IPS DF 6.9 (cell line): ENCODE results near the gene PRKACG.
"Not testable (repeated sequence)": the region's sequence is repeated elsewhere in the genome, so short reads cannot be mapped to it uniquely, and the experiment has no call there.

Experiments used
- DNase-seq: peaks from one replicate; pipeline ENCODE4 v3.0.0-alpha.2; 2013; ENCODE audit warnings: low read depth, low spot score
- H3K27ac ChIP-seq: one replicate; pipeline ENCODE4 v1.5.1; 2013; ENCODE audit warnings: low read length, control low read depth
- H3K27me3 ChIP-seq: 2 replicates; pipeline ENCODE4 v1.6.1; 2013; ENCODE audit warnings: mild to moderate bottlenecking, low read length; ENCODE audit not compliant: control insufficient read depth, insufficient read depth
- H3K36me3 ChIP-seq: 2 replicates; pipeline ENCODE4 v1.6.1; 2013; ENCODE audit warnings: low read length; ENCODE audit not compliant: control insufficient read depth, insufficient read depth
- H3K4me1 ChIP-seq: 2 replicates; pipeline ENCODE4 v1.6.1; 2013; ENCODE audit warnings: low read length; ENCODE audit not compliant: control insufficient read depth, insufficient read depth
- H3K4me3 ChIP-seq: 2 replicates; pipeline ENCODE4 v1.5.1; 2013; ENCODE audit warnings: mild to moderate bottlenecking, low read length
- H3K9me3 ChIP-seq: 2 replicates; pipeline ENCODE4 v1.6.1; 2013; ENCODE audit warnings: low read length, inconsistent platforms; ENCODE audit not compliant: control insufficient read depth, insufficient read depth
- WGBS: extraction: QIAGEN DNeasy Blood & Tissue Kit; methylation state at CpG from one replicate; pipeline ENCODE4 v1.1.7; 2013; ENCODE audit warnings: mixed read lengths, missing lambda C conversion rate; ENCODE audit not compliant: insufficient read length, insufficient coverage; 5-methylcytosine and 5-hydroxymethylcytosine counted together

Gene PRKACG

GRCh38 chr9:69003051-69003450 is 10.9 kb downstream of the PRKACG start:
- H3K27ac ChIP-seq, result no peak overlapping the region
- DNase-seq, result no peak
- no CpG with 5 or more reads among the region's 8 CpGs for WGBS
- H3K4me3 ChIP-seq, result no peak overlapping the region
- H3K36me3 ChIP-seq, result no peaks in the 10 kb centered on the region
- no peaks in the 10 kb centered on the region for H3K4me1 ChIP-seq
- no peaks in the 10 kb centered on the region for H3K27me3 ChIP-seq
- H3K9me3 ChIP-seq, result no peaks in the 10 kb centered on the region

GRCh38 chr9:69001921-69002320 is 12.0 kb downstream of the PRKACG start:
- no peak for DNase-seq
- H3K36me3 ChIP-seq, result no peaks in the 10 kb centered on the region
- WGBS, result no CpG with 5 or more reads among the region's 8 CpGs

GRCh38 chr9:68999393-69000105 is 14.4 kb downstream of the PRKACG start:
- WGBS, result no CpG with 5 or more reads among the region's 10 CpGs
- no peaks in the 10 kb centered on the region for H3K27me3 ChIP-seq
- no peaks in the 10 kb centered on the region for H3K9me3 ChIP-seq
- no peaks in the 10 kb centered on the region for H3K4me1 ChIP-seq
- no peaks in the 10 kb centered on the region for H3K36me3 ChIP-seq
- no peak overlapping the region for H3K4me3 ChIP-seq
- H3K27ac ChIP-seq, result no peak overlapping the region
- DNase-seq, result peak; percentile 64

More at GRCh38 chr9:69001921-69002320, 12.0 kb downstream of the PRKACG start:
- Histone ChIP-seq H3K4me1 (no peaks in the 10 kb centered on the region), H3K27ac (no peak overlapping the region), H3K27me3 (no peaks in the 10 kb centered on the region), H3K9me3 (no peaks in the 10 kb centered on the region), H3K4me3 (no peak overlapping the region)

- WGBS, result no CpG with 5 or more reads among the region's 5 CpGs
- H3K4me3 ChIP-seq, result no peak overlapping the region
- no peak for DNase-seq
- no peaks in the 10 kb centered on the region for H3K27me3 ChIP-seq
- H3K4me1 ChIP-seq, result no peaks in the 10 kb centered on the region
- no peaks in the 10 kb centered on the region for H3K36me3 ChIP-seq
- H3K9me3 ChIP-seq, result no peaks in the 10 kb centered on the region
- H3K27ac ChIP-seq, result no peak overlapping the region
Observed at GRCh38 chr9:68998812-68999211, 15.1 kb downstream of the PRKACG start.

- no peaks in the 10 kb centered on the region for H3K4me1 ChIP-seq
- H3K27ac ChIP-seq, result no peak overlapping the region
- H3K4me3 ChIP-seq, result no peak overlapping the region
- no peaks in the 10 kb centered on the region for H3K27me3 ChIP-seq
- no peaks in the 10 kb centered on the region for H3K9me3 ChIP-seq
- no CpG with 5 or more reads among the region's 4 CpGs for WGBS
- no peaks in the 10 kb centered on the region for H3K36me3 ChIP-seq
- no peak for DNase-seq
Observed at GRCh38 chr9:68998385-68998784, 15.5 kb downstream of the PRKACG start.

GRCh38 chr9:68997666-68998065 is 16.2 kb downstream of the PRKACG start:
- Histone ChIP-seq H3K4me1 (no peaks in the 10 kb centered on the region), H3K27ac (no peak overlapping the region), H3K4me3 (no peak overlapping the region), H3K36me3 (no peaks in the 10 kb centered on the region), H3K9me3 (no peaks in the 10 kb centered on the region), H3K27me3 (no peaks in the 10 kb centered on the region)
- WGBS, result no CpG with 5 or more reads among the region's 3 CpGs
- DNase-seq, result no peak

- Histone ChIP-seq H3K9me3 (no peaks in the 10 kb centered on the region), H3K36me3 (no peaks in the 10 kb centered on the region), H3K27ac (no peak overlapping the region), H3K4me1 (no peaks in the 10 kb centered on the region), H3K4me3 (no peak overlapping the region), H3K27me3 (no peaks in the 10 kb centered on the region)
- no CpG with 5 or more reads among the region's 5 CpGs for WGBS
- DNase-seq, result no peak
Observed at GRCh38 chr9:68996462-68996861, 17.5 kb downstream of the PRKACG start.

GRCh38 chr9:68995776-68996175 is 18.1 kb downstream of the PRKACG start:
- DNase-seq, result no peak
- H3K27ac ChIP-seq, result no peak overlapping the region
- H3K4me3 ChIP-seq, result no peak overlapping the region
- H3K9me3 ChIP-seq, result no peaks in the 10 kb centered on the region
- H3K4me1 ChIP-seq, result no peaks in the 10 kb centered on the region
- H3K36me3 ChIP-seq, result no peaks in the 10 kb centered on the region
- H3K27me3 ChIP-seq, result no peaks in the 10 kb centered on the region
- no CpG with 5 or more reads among the region's 3 CpGs for WGBS

- H3K27ac ChIP-seq, result no peak overlapping the region
- no peak overlapping the region for H3K4me3 ChIP-seq
- H3K4me1 ChIP-seq, result no peaks in the 10 kb centered on the region
- H3K9me3 ChIP-seq, result no peaks in the 10 kb centered on the region
- WGBS, result no CpG with 5 or more reads among the region's 9 CpGs
- H3K36me3 ChIP-seq, result no peaks in the 10 kb centered on the region
- H3K27me3 ChIP-seq, result no peaks in the 10 kb centered on the region
- no peak for DNase-seq
Observed at GRCh38 chr9:68991457-68991856, 22.5 kb downstream of the PRKACG start.

- no CpG with 5 or more reads among the region's 7 CpGs for WGBS
- not testable (repeated sequence) for DNase-seq, H3K4me3 ChIP-seq, H3K4me1 ChIP-seq, H3K27ac ChIP-seq, H3K9me3 ChIP-seq, H3K27me3 ChIP-seq, H3K36me3 ChIP-seq
Observed at GRCh38 chr9:68986949-68987348, 27.0 kb downstream of the PRKACG start.
